Lung (tissue), 12 donors: ENCODE measurements around the gene RASSF5. TPM values are rescaled to one million over a fixed set of nuclear protein-coding genes. Genes with fewer than 3 reads are reported as not detected.
"Not testable (repeated sequence)": the region's sequence is repeated elsewhere in the genome, so short reads cannot be mapped to it uniquely, and the experiment has no call there.

Experiments
- ATAC-seq: fragments of 200-7000 bp; cut with Tn5 transposase; one replicate; pipeline ENCODE4 v1.9.1; 2020; ENCODE audit warnings: moderate number of reproducible peaks; ENCODE audit not compliant: insufficient read depth, low FRiP score
- DNase-seq, 3 donors: peaks; one replicate each; pipeline ENCODE4 v3.0.0-alpha.2; 2013 to 2017
- H3K27ac ChIP-seq, 2 donors: one replicate each; pipeline ENCODE4 v1.5.1; 2013; ENCODE audit warnings: mild to moderate bottlenecking in 2 of 2, moderate library complexity in 2 of 2, control low read depth in 1 of 2, inconsistent platforms in 1 of 2, low read depth in 1 of 2, low read length in 1 of 2
- H3K27me3 ChIP-seq, 3 donors: one replicate each; pipeline ENCODE4 v1.5.1; 2013; ENCODE audit warnings: low read length in 2 of 3; ENCODE audit not compliant: control insufficient read depth in 3 of 3, insufficient read depth in 3 of 3
- H3K36me3 ChIP-seq, 4 donors: one replicate each; pipeline ENCODE4 v1.5.1; 2013; ENCODE audit warnings: low read length in 4 of 4, mild to moderate bottlenecking in 1 of 4, moderate library complexity in 1 of 4; ENCODE audit not compliant: control insufficient read depth in 4 of 4, insufficient read depth in 4 of 4
- H3K4me1 ChIP-seq, 5 donors: one replicate each; pipeline ENCODE4 v1.5.1; 2013; ENCODE audit warnings: low read length in 5 of 5, mild to moderate bottlenecking in 2 of 5, moderate library complexity in 1 of 5; ENCODE audit not compliant: control insufficient read depth in 5 of 5, insufficient read depth in 5 of 5
- H3K4me3 ChIP-seq: one replicate; pipeline ENCODE4 v1.5.1; 2013; ENCODE audit warnings: mild to moderate bottlenecking, control low read depth, moderate library complexity
- H3K9ac ChIP-seq, 2 donors: one replicate each; pipeline ENCODE4 v1.5.1; 2013; ENCODE audit warnings: low read length in 2 of 2, control low read depth in 1 of 2; ENCODE audit not compliant: insufficient read depth in 1 of 2
- H3K9me3 ChIP-seq, 4 donors: one replicate each; pipeline ENCODE4 v1.5.1; 2013; ENCODE audit warnings: low read length in 3 of 4, mild to moderate bottlenecking in 1 of 4, moderate library complexity in 1 of 4; ENCODE audit not compliant: control insufficient read depth in 4 of 4, insufficient read depth in 3 of 4
- WGBS, 2 donors: extraction: QIAGEN DNeasy Blood & Tissue Kit; methylation state at CpG; one replicate each; pipeline ENCODE4 v1.1.7; 2013; 5-methylcytosine and 5-hydroxymethylcytosine counted together
- polyA plus RNA-seq, 2 donors: library from polyadenylated mRNA; stranded (reverse); fragments of 200-250 nt; gene quantifications; one replicate each; pipeline ENCODE4 v1.2.1, GENCODE V29; 2013
- total RNA-seq, 2 donors: library from RNA; depleted of rRNA in 1 of 2; stranded (reverse); fragments of >200 nt in 1 of 2; gene quantifications; one replicate each; pipeline ENCODE4 v1.2.1, GENCODE V29; 2014 to 2021
- TF ChIP-seq, protein P1 (sequence below): IDR thresholded peaks from 2 replicates; pipeline ENCODE4 v1.5.1; 2012; ENCODE audit warnings: mild to moderate bottlenecking; ENCODE audit errors: control extremely low read depth, extremely low read depth
- donor health status: control.
- donor health status: control.
- donor health status: Bipolar disorder and iron deficiency.
- donor health status: healthy.
- donor health status: DM: yes; HTN: yes; CAD: no.

RASSF5 gene
- total and polyA plus RNA-seq, 4 donors = 10.3 to 38.2 (median 30.7) TPM

DNA sequence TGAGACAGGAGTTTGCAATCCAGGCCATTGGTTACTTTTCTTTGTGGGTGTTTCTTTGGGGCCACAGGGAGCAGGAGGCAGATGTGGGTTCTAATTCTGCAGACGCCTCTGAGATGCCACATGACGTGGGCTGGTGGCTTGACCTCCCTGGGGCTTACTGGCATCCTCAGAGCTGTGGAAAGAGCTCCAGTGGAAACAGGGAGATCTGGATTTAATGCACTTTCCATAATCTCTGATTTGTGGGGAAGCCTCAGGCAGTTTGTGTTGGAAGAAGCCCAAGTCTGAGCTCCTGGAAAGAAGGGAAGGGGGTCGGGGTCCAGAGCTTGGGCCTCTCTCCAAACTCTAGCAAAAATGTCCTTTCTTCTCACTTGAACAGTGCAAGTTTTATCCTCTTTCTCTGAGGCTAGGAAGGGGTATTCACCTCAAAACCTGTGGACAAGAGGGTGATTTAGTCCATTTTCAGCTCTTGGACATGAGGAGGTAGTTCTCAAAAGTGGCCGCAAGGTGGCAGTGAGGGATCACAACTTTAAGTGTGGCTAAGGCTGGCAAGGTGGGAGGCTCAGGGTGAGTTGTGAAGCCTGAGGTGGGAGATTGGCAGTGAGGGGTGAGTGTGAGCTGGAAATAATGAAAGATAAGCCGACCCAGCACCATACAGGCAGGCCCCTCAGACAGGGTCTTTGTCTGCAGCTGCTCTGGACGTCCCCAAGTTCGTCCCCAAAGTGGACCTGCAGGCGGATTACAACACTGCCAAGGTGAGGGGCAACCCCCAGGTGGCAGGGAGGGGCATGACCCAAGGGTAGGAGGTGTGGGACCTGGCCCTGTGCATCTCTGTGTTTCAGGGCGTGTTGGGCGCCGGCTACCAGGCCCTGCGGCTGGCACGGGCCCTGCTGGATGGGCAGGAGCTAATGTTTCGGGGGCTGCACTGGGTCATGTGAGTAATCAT is 27.9 kb upstream of the RASSF5 start:
- DNase-seq = peak; percentile 71 to 83 (median 74)
- no peaks in the 10 kb centered on the region for H3K27me3 ChIP-seq
- H3K9ac ChIP-seq = no peak overlapping the region
- 80 to 83% methylated on average over 14 of the region's 14 CpGs for WGBS, 2 donors
- H3K4me1 ChIP-seq = no peaks in the 10 kb centered on the region
- H3K36me3 ChIP-seq = peaks cover 0 to 16% (median 4%) of the 10 kb centered on the region in 4 donors
- no peak overlapping the region for H3K4me3 ChIP-seq
- H3K9me3 ChIP-seq = no peaks in the 10 kb centered on the region
- H3K27ac ChIP-seq = no peak overlapping the region
- TF ChIP-seq, protein P1, sequence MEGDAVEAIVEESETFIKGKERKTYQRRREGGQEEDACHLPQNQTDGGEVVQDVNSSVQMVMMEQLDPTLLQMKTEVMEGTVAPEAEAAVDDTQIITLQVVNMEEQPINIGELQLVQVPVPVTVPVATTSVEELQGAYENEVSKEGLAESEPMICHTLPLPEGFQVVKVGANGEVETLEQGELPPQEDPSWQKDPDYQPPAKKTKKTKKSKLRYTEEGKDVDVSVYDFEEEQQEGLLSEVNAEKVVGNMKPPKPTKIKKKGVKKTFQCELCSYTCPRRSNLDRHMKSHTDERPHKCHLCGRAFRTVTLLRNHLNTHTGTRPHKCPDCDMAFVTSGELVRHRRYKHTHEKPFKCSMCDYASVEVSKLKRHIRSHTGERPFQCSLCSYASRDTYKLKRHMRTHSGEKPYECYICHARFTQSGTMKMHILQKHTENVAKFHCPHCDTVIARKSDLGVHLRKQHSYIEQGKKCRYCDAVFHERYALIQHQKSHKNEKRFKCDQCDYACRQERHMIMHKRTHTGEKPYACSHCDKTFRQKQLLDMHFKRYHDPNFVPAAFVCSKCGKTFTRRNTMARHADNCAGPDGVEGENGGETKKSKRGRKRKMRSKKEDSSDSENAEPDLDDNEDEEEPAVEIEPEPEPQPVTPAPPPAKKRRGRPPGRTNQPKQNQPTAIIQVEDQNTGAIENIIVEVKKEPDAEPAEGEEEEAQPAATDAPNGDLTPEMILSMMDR = peak; percentile 81
- ATAC-seq = no peak

DNA sequence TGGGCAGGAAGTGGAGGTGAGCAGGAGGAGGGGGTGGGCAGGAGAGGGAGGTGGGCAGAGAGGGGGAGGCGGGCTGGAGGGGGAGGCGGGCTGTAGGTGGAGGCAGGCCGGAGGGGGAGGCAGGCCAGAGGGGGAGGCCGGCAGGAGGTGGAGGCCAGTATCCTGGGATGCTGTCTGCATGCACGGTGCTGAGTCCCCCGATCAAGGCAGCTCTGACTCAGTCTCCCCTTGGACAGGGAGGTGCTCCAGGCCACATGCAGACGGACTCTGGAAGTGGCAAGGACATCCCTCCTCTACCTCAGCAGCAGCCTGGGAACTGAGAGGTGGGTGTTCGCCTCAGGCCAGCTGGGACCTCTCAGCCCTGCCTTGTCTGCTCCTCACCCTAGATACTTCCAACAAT is 27.1 kb upstream of the RASSF5 start:
- Histone ChIP-seq H3K4me1 (no peaks in the 10 kb centered on the region), H3K27me3 (no peaks in the 10 kb centered on the region), H3K9me3 (no peaks in the 10 kb centered on the region), H3K36me3 (peaks cover 0 to 13% (median 4%) of the 10 kb centered on the region in 4 donors), H3K27ac (no peak overlapping the region), H3K9ac (no peak overlapping the region), H3K4me3 (no peak overlapping the region)
- 92 to 100% methylated on average over 4 to 8 of the region's 8 CpGs for WGBS, 2 donors
- DNase-seq (no peak), ATAC-seq (no peak)
- TF ChIP-seq, protein P1 = no peak

DNA sequence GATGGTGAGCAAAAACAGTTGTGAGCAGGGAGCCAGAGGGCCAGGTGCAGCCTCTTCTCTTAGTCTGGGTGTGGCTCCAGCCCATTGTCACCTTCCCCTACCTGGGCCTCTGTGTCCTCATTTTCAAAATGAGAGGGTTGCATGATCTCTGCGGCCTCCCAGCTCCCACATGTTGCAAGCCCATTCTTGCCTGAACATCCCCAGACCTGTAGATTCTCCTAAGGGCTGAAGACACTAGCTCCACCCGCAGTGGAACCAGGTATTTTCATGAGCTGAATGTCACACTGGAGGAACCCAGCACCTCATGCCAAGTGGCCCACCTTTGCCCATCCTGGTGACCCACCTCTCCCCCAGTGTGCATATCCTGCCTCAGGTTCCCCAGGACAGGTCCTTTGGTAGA is 24.7 kb upstream of the RASSF5 start:
- DNase-seq = no peak
- no peaks in the 10 kb centered on the region for H3K27me3 ChIP-seq
- TF ChIP-seq, protein P1 = no peak
- no peaks in the 10 kb centered on the region for H3K9me3 ChIP-seq
- WGBS, 2 donors = 81 to 94% methylated on average over 2 of the region's 2 CpGs
- H3K9ac ChIP-seq = no peak overlapping the region
- ATAC-seq = no peak
- H3K36me3 ChIP-seq = peaks cover 0 to 5% (median 1%) of the 10 kb centered on the region in 4 donors
- H3K4me3 ChIP-seq = no peak overlapping the region
- no peak overlapping the region for H3K27ac ChIP-seq
- no peaks in the 10 kb centered on the region for H3K4me1 ChIP-seq

- not testable (repeated sequence) for H3K27ac ChIP-seq, H3K27me3 ChIP-seq, H3K36me3 ChIP-seq, ATAC-seq, H3K4me3 ChIP-seq, H3K4me1 ChIP-seq, H3K9ac ChIP-seq, DNase-seq, H3K9me3 ChIP-seq
- 93 to 94% methylated on average over 1 of the region's 1 CpG for WGBS, 2 donors
Measured at GRCh38 chr1:206483864-206484263, 23.5 kb upstream of the RASSF5 start.
